DMS 273 treated with DMSO at 0.1 percent for 48 hours (cell line): Measurements from ENCODE around the gene IGFBP3.

ENCODE experiments used
- DNase-seq: peaks from one replicate; lab custom pipeline; 2025; lab: John Stamatoyannopoulos, UW

IGFBP3 gene

DNA sequence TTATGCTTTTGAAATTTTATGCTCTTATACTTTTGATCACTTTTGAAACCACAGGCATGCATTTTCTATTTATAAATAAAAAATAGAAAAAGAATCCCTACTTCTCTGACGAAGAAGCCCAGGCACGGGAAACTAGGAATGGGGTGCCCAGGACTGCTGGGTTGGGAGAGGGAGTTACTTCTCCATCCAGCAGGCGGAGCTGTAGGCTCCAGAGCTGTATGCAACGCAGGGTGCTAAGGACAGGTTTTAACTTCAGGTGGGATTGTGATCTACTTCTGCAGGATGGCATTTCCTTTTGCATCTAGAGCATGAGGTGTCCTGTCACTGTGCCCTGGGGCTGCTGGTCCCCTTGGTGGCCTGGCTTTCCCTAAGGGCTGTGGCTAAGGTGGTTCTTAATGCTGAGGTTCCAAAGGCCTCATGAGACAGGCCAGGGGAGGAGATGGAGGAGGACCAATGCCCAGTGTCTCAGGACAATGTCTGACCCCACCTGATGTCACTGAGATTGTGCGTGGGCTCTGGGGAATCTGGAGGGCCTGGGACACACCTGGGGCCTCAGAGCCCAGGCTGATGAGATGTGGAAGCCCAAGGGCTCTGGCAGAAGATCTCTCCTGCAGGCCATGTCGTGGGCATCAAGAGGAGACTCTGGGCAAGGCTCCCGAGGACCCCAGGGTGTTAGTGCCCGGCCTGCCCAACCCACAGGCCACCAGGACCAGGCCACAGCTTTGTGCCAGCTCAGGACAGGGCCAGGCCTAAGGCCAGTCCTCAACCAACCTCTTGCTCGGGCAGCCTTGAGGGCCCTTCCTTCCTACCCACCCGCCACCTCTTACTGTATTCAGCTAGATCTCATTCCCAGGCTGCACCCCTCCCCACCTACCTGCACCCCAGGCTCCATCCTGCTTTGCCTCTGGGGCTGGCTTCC lies 48.7 kb downstream of the IGFBP3 start:
- DNase-seq = no peak

DNA sequence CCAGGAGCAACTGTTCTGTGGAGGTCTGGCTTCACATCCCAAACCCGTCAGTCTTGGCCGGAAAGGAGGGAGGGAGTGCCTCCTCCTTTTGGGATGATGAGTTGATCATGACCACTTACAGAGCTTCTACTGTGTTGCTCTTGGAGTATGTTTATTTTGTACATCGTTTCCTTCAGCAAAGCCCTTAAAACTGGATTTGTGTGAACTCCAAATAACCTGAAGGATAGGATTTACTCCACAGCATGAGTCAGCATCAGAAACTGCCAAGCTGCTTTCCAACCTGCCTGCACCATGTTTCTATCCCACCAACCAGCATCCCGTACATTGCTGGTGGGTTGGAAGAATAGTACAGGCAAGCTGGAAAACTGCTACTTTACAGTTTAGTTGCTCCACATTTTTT lies 51.6 kb downstream of the IGFBP3 start:
- no peak for DNase-seq

DNA sequence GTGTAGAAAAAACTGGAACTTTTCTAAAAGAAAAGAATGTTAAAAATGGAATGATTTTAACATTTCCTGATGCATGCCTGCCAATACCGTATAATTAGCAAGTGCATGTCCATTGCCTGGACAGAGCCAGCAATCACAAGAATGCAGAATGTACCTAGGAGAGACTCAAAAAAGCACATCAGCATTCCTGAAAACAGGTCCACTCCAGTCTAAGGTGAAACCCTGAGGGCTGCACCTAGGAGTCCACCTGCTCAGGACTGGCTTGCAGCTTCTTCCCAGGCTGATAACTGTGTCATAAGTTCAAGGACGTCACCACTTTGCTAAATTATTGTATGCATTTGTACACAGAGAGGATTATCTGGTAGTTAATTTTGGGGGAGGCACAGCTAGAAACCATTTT lies 53.6 kb downstream of the IGFBP3 start:
- no peak for DNase-seq

GRCh38 chr7:45865594-45866410 lies 55.3 kb downstream of the IGFBP3 start:
- no peak for DNase-seq

DNA sequence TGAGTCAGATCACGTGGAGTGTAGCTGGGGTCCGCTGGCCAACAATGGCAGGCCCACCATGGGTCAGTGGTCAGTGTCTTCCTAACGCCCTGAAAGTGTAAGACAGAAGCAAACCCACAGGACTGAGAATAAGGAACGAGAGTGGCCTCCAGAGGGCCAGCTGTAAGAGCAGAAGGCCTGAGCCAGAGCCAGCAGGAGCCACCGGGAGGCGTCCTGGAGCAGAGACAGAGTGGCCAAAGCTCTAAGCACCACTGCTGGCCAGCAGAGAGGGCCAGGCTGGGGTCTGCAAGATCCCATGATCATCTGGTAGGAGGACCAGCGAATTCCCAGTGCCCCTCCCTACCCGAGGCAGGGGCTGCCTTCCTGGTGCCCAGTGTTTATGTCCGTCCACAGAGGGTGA lies 57.4 kb downstream of the IGFBP3 start:
- DNase-seq = no peak
